PC-9 (cell line): ENCODE data around the gene CLMN.
"Not testable (repeated sequence)": the region's sequence is repeated elsewhere in the genome, so short reads cannot be mapped to it uniquely, and the experiment has no call there.

Source experiments
- CTCF ChIP-seq: fragments of 200-600 bp; sonication (generic); conservative IDR thresholded peaks from 2 replicates; pipeline ENCODE4 v1.6.1; 2017; ENCODE audit warnings: mixed run types, antibody characterized with exemption, mild to moderate bottlenecking, moderate library complexity
- EZH2 ChIP-seq: fragments of 200-600 bp; sonication (generic); IDR thresholded peaks from 2 replicates; pipeline ENCODE4 v1.8.0; 2017; ENCODE audit warnings: antibody characterized with exemption, low read depth

- TF ChIP-seq EZH2, CTCF: not testable (repeated sequence)
Observed at GRCh38 chr14:95138455-95138854, 181.3 kb downstream of the CLMN start.
